OCI-M1 (cell line): ENCODE data around the gene ZNF217.
"Not testable (repeated sequence)": the region's sequence is repeated elsewhere in the genome, so short reads cannot be mapped to it uniquely, and the experiment has no call there.

Experiments used
- DNase-seq: peaks from one replicate; lab custom pipeline; 2025; lab: John Stamatoyannopoulos, UW

Gene ZNF217

GRCh38 chr20:53583660-53584549, 9.7 kb downstream of the ZNF217 start:
- DNase-seq = not testable (repeated sequence)

GRCh38 chr20:53582574-53583351, 10.9 kb downstream of the ZNF217 start:
- DNase-seq = no peak

- no peak for DNase-seq
These were observed 11.4 kb downstream of the ZNF217 start for GRCh38 chr20:53582251-53582570.

- no peak for DNase-seq
These were observed 12.0 kb downstream of the ZNF217 start for GRCh38 chr20:53581444-53582250.

- DNase-seq = no peak
These were observed 13.1 kb downstream of the ZNF217 start for GRCh38 chr20:53580376-53581111.

GRCh38 chr20:53579581-53580375, 13.9 kb downstream of the ZNF217 start:
- no peak for DNase-seq

- DNase-seq = peak; percentile 48
These were observed 14.4 kb downstream of the ZNF217 start for GRCh38 chr20:53579266-53579580.

GRCh38 chr20:53578492-53579222, 15.0 kb downstream of the ZNF217 start:
- peak; percentile 94 for DNase-seq

GRCh38 chr20:53576586-53577318, 16.9 kb downstream of the ZNF217 start:
- no peak for DNase-seq

GRCh38 chr20:53576195-53576580, 17.5 kb downstream of the ZNF217 start:
- no peak for DNase-seq

GRCh38 chr20:53575481-53576194, 18.0 kb downstream of the ZNF217 start:
- DNase-seq = no peak

GRCh38 chr20:53574819-53575218, 18.8 kb downstream of the ZNF217 start:
- no peak for DNase-seq

- no peak for DNase-seq
These were observed 19.3 kb downstream of the ZNF217 start for GRCh38 chr20:53574259-53574789.

GRCh38 chr20:53571555-53572286, 21.9 kb downstream of the ZNF217 start:
- no peak for DNase-seq

GRCh38 chr20:53570446-53571276, 23.0 kb downstream of the ZNF217 start:
- DNase-seq = no peak

- DNase-seq = no peak
These were observed 23.9 kb downstream of the ZNF217 start for GRCh38 chr20:53569606-53570307.
